Smooth muscle cell (in vitro differentiated cells): ENCODE measurements around the gene CACNA1H. TPM values are rescaled to one million over a fixed set of nuclear protein-coding genes. Genes with fewer than 3 reads are reported as not detected.

ENCODE experiments used
- DNase-seq: peaks from one replicate; lab custom pipeline; 2025; ENCODE audit not compliant: unreplicated experiment; lab: John Stamatoyannopoulos, UW
- H2AFZ ChIP-seq: fragments of 200-600 bp; sonication (generic); 2 replicates; pipeline ENCODE4 v1.6.0; 2016; ENCODE audit warnings: antibody characterized with exemption, low read depth, mild to moderate bottlenecking
- H3F3A ChIP-seq: fragments of 200-600 bp; sonication (generic); 2 replicates; pipeline ENCODE4 v1.6.0; 2017; ENCODE audit warnings: antibody characterized with exemption, low read depth
- H3K27ac ChIP-seq: fragments of 200-600 bp; sonication (generic); 2 replicates; pipeline ENCODE4 v1.5.1; 2016; ENCODE audit warnings: low read depth, mild to moderate bottlenecking
- H3K27me3 ChIP-seq: fragments of 200-600 bp; sonication (generic); 2 replicates; pipeline ENCODE4 v1.6.1; 2016; ENCODE audit warnings: low read depth, mild to moderate bottlenecking
- H3K36me3 ChIP-seq: fragments of 200-600 bp; sonication (generic); 2 replicates; pipeline ENCODE4 v1.5.1; 2016; ENCODE audit warnings: low read depth
- H3K4me1 ChIP-seq: fragments of 200-600 bp; sonication (generic); 2 replicates; pipeline ENCODE4 v1.5.1; 2016; ENCODE audit warnings: low read depth
- H3K4me2 ChIP-seq: fragments of 200-600 bp; sonication (generic); 2 replicates; pipeline ENCODE4 v1.6.0; 2016; ENCODE audit warnings: mild to moderate bottlenecking
- H3K4me3 ChIP-seq: fragments of 200-600 bp; sonication (generic); 2 replicates; pipeline ENCODE4 v1.5.1; 2016; ENCODE audit warnings: mild to moderate bottlenecking
- H3K79me2 ChIP-seq: fragments of 200-600 bp; sonication (generic); 2 replicates; pipeline ENCODE4 v1.6.0; 2016; ENCODE audit warnings: low read depth, mild to moderate bottlenecking
- H3K9ac ChIP-seq: fragments of 200-600 bp; sonication (generic); 2 replicates; pipeline ENCODE4 v1.6.0; 2016; ENCODE audit warnings: low read depth
- H3K9me3 ChIP-seq: fragments of 200-600 bp; sonication (generic); replicated peaks from 2 replicates; pipeline ENCODE4 v1.5.1; 2016; ENCODE audit warnings: low read depth
- H4K20me1 ChIP-seq: fragments of 200-600 bp; sonication (generic); 2 replicates; pipeline ENCODE4 v1.6.0; 2016; ENCODE audit warnings: low read depth
- CTCF ChIP-seq: fragments of 200-600 bp; sonication (generic); IDR thresholded peaks from 2 replicates; pipeline ENCODE4 v1.5.1; 2017; ENCODE audit warnings: borderline replicate concordance, mild to moderate bottlenecking, antibody characterized with exemption; ENCODE audit not compliant: insufficient read depth, poor library complexity, severe bottlenecking
- WGBS: methylation state at CpG from one replicate; pipeline ENCODE4 v1.1.7; 2016; ENCODE audit warnings: low lambda C conversion rate; 5-methylcytosine and 5-hydroxymethylcytosine counted together
- polyA plus RNA-seq: library from polyadenylated mRNA; unstranded; fragments of >200 nt; fragmentation: Nextera tagmentation; extraction: Ambion mirVana; gene quantifications from 2 replicates; pipeline ENCODE4 v1.2.1, GENCODE V29; 2016
- total RNA-seq: library from RNA; depleted of rRNA; stranded (reverse); fragments of >200 nt; gene quantifications from 2 replicates; pipeline ENCODE4 v1.2.3, GENCODE V29; 2014

CACNA1H gene
- total and polyA plus RNA-seq, 2 experiments from 2014 or later = 1.7 to 2.6 TPM

DNA sequence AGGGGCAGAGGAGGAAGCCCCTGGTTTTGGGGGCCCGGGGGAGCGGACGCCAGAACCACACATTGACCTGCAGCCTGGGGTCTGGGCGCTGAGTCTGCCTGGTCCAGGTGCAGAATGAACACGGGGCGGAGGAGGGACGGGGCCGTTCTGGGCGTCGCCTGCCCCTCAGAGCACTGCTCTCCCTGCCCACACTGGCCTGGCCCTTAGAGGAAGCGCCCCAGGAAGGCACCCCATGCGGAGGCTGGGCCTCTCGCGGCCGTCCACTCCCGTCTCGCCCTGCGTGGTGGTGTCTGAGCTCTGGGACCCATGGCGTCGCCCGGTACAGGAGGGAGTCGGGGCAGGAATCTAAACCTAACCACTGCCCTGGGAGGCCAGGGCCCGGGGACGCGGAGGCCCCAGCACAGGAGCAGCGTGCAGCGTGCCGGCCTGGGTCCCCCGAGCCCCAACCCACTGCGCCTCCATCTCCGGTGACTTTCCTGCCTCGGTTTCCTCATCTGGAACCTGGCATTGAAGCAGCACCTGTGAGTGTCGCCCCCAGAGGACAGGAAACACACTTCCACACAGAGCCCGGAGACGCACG is 107.3 kb downstream of the CACNA1H start:
- Histone ChIP-seq H3K27me3 (peaks cover 11% of the 10 kb centered on the region), H3K36me3 (no peaks in the 10 kb centered on the region), H3K79me2 (no peaks in the 10 kb centered on the region), H3K9ac (no peak overlapping the region), H3K9me3 (no peaks in the 10 kb centered on the region), H2AFZ (no peak overlapping the region), H3F3A (no peaks in the 10 kb centered on the region), H3K4me3 (no peak overlapping the region), H3K27ac (no peak overlapping the region), H4K20me1 (no peaks in the 10 kb centered on the region), H3K4me2 (no peak overlapping the region), H3K4me1 (no peaks in the 10 kb centered on the region)
- WGBS = 92% methylated on average over 32 of the region's 36 CpGs
- TF ChIP-seq CTCF = no peak
- no peak for DNase-seq

DNA sequence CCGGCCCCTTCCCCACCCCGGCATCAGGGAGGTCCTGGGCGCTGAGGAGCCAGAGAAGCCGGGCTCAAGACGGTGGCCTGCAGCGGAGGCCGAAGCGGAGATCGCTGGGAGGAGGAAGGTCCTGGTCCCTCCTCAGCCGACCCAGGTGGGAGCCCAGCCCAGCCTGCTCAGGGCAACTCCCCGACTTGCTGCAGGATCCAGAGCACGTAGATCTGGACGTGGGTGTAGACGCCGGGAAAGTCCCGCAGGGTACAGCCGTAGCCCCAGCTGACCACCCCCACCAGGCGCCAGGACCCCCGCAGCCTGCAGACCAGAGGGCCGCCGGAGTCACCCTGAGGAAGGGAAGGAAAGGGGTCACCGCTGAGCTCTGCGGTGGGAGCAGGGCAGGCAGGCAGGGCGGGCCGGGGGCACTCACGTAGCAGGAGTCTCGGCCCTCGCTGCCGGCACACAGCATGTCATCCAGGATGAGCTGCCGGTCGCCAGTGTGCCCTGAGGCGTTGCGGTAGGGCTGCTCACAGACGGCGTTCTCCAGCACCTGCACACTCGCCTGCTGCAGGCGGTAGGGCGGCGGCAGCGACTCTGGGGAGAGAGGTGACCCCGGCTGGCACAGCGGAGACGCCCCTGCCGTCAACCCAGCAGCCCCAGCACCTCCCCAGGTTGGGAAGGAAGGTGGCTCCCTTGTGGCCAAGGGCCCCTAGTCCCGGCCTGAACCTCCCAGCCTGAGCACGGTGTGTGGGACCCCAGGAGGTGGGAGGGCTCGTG is 108.4 kb downstream of the CACNA1H start:
- H3F3A ChIP-seq = no peaks in the 10 kb centered on the region
- no peak for DNase-seq
- H2AFZ ChIP-seq = no peak overlapping the region
- WGBS = 66% methylated on average over 45 of the region's 47 CpGs
- H4K20me1 ChIP-seq = no peaks in the 10 kb centered on the region
- H3K36me3 ChIP-seq = no peaks in the 10 kb centered on the region
- no peak overlapping the region for H3K27ac ChIP-seq
- no peaks in the 10 kb centered on the region for H3K9me3 ChIP-seq
- no peak overlapping the region for H3K4me3 ChIP-seq
- H3K79me2 ChIP-seq = no peaks in the 10 kb centered on the region
- peaks cover 11% of the 10 kb centered on the region for H3K27me3 ChIP-seq
- no peak overlapping the region for H3K9ac ChIP-seq
- no peaks in the 10 kb centered on the region for H3K4me1 ChIP-seq
- no peak overlapping the region for H3K4me2 ChIP-seq
- no peak for TF ChIP-seq CTCF

DNA sequence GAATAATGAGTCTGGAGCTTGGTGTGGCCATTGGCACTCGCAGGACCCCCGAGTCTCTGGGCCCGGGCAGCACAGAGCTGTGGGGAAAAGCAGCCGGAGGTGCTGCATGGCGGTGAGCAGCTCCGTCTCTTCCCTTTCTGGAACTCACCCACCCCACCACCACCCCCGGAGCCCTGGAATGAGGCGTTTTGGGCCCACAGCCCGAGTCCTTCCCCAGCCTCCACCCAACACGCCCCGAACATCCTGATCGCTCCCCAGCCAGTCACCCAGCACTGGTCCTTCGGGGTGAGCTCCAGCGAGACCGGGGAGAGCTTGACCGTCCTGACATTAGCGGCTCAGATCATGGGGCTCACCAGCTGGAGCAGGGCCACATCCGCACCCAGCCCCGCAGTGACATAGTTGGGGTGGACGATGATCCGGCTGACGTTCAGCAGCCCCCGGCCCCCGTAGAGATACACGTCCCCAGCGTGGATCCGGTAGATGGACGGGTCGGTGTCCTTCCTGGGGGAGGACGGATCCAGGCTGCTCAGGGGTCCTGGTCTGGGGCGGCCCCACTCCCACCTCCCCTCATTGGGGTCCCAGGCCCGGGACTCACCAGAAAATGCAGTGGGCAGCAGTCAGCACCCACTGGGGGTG is 109.4 kb downstream of the CACNA1H start:
- WGBS = 95% methylated on average over 27 of the region's 32 CpGs
- Histone ChIP-seq H3K4me3 (no peak overlapping the region), H2AFZ (no peak overlapping the region)

More for the DNA sequence above, 109.4 kb downstream of the CACNA1H start:
- Histone ChIP-seq H3K4me1 (no peaks in the 10 kb centered on the region), H3K4me2 (no peak overlapping the region), H3K9me3 (no peaks in the 10 kb centered on the region), H3K9ac (no peak overlapping the region), H3K27me3 (peaks cover 11% of the 10 kb centered on the region), H3F3A (no peaks in the 10 kb centered on the region), H4K20me1 (no peaks in the 10 kb centered on the region), H3K27ac (no peak overlapping the region), H3K79me2 (no peaks in the 10 kb centered on the region), H3K36me3 (no peaks in the 10 kb centered on the region)
- TF ChIP-seq CTCF = no peak
- DNase-seq = no peak
